Measurements from ENCODE around the gene AKAP6. TPM values are rescaled to one million over a fixed set of nuclear protein-coding genes. Genes with fewer than 3 reads are reported as not detected.
A peak's percentile ranks its signal among the peaks of the same experiment; 100 is the strongest.

The AKAP6 gene
- total RNA-seq, 1 donor from 2014 or later = 6.4 TPM

DNA sequence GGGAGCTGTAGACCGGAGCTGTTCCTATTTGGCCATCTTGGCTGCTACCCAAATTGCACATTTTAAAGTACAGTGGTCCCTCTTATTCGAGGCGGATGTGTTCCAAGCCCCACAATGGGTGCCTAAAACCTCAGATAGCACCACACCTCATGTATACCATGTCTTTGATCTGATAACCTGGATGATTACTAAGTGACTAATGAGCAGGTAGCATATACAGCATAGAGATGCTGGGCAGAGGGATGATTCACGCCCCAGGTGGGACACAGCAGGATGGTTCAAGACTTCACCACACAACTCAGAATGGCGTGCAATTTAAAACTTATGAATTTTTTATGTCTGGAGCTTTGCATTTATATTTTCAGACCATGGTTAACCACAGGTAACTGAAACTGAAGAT, 255.0 kb downstream of the AKAP6 start:
- ATAC-seq = no peak
- intact Hi-C loops (cut with DNase I) = no loop called here

DNA sequence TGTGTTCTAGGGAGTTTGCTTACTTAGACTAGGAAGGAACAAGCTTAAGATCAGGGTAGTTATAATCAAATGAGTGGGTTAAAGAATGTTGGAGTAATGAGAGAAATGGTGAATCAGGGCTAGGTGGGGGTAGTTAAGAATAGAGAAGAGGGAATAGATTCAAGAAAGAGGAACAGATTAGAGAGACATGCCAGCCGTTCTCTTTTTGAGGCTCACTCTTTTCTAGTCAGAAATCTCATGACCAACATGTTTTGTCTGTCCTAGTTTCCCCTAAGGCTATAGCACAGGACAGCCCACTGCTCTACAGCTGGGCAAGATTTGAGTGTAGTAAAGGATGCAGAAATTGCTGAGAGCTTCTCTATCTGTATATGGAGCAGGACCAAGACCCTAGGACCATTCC, 258.4 kb downstream of the AKAP6 start:
- ATAC-seq (no peak), DNase-seq (ENCODE audit: low spot score) (no peak)
- intact Hi-C loops (cut with DNase I) = no loop called here

More for the DNA sequence above, 255.0 kb downstream of the AKAP6 start:
- DNase-seq (ENCODE audit: low spot score) = no peak

DNA sequence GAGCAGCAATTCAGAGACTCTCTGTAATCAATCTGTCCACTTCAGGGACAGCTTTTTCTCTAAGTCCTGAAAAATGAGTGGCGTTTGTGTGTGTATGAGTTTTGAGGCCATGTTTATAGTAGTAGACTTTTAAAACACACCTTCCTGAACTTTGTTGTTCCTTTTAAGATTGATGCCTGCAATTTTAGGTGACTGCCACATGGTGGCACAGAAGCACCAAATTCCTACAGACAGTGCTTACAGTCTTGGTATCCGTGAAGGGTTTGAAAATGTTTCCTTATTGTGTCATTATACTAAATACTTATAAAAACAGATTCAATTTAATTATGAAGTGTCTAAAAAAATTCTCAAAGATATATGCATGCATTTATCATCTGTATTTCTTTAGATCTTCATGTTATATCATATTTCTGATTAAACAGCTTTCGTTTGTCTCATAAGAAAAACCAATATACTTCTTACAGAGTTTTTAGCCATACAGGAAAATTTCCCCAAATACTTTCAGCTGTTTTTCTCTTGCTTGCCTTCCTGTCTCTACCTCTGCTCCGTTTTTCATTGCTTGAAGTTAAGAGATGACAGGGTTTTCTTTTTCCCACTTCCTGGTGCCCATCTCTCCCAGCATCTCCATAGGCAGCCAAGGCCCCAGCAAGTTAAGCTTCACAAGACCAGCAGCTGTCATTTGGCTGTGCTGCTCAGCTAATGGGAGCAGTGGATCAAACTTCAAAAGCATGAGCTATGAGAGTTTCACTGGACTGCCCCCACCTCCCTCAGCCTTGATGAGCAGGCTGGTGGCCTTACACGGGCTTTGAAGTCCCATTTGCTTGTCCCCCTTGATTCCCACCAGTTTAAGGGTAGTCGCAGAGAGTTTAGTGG, 259.6 kb downstream of the AKAP6 start:
- intact Hi-C loops (cut with DNase I) = no loop called here
- ATAC-seq = no peak

DNA sequence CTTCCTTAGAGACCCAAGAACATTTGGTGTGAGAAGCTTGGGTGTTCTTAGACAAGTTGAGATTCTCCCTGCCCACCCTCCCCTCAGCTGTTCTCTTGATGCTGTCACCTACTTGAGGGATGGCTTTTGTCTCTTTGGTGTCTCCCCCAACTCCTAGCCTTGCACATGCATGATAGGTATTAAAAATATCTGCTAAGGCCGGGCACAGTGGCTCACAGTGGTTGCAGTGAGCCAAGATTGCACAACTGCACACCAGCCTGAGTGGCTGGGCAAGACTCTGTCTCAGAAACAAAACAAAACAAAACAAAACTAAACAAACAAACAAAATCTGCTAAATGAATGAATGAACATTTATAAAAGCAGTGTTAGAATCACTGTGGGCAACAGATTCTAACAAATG, 261.1 kb downstream of the AKAP6 start:
- DNase-seq (ENCODE audit: low spot score) = no peak
- intact Hi-C loops (cut with DNase I) = no loop called here
- no peak for ATAC-seq

More for the DNA sequence above, 259.6 kb downstream of the AKAP6 start:
- no peak for DNase-seq (ENCODE audit: low spot score)

DNA sequence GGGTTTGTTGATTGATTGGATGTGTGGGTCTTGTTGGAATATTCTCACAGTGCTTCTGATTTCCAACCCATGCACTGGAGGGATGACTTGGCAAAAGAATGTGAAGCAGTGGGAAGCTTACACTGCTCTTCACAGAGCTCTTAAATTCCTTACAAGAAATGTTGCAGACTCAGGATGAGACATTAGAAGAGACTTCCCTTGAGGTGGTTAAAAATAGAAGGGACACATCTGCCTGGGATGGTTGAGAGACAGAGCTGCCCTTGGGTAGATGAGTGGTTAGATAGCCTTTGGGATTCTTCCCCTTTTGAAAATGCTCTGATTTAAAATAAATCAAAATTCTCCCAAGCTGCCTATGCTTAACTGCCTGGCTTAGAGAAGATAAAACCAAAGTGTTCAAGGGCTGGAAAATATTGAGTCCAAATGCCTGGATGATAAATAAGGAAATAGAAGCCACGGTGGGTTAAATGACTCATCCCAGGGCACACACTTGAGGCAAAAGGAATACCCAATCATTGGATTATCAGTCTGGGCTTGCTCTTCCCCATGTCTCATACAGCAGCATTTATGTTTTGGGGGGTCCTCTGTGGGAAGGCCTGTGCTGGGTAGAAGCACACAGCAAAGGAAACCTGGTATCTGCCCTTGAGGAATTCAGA, 264.3 kb downstream of the AKAP6 start:
- no peak for ATAC-seq
- intact Hi-C loops (cut with DNase I) = no loop called here
- no peak for DNase-seq (ENCODE audit: low spot score)

DNA sequence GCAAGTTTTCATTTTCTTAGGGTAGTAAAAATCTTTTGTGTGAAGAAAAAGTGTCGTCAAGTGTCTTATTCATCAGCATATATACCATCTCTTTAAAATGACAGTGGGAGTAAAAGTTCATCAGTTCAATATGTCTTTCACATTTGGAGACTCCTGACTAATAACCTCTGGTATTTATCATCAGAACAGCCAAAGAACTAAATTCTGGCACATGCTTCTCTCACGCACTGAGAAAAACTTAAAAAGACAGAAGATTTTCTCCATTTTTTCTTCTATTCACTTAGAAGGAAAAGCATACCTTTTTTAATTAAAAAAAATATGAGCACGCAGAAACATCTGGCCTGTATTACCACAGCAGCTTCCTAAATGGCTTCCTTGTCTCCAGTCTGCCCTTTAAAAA, 265.7 kb downstream of the AKAP6 start:
- DNase-seq (ENCODE audit: low spot score) = no peak
- ATAC-seq = peak; percentile 36
- intact Hi-C loops (cut with DNase I) = no loop called here

DNA sequence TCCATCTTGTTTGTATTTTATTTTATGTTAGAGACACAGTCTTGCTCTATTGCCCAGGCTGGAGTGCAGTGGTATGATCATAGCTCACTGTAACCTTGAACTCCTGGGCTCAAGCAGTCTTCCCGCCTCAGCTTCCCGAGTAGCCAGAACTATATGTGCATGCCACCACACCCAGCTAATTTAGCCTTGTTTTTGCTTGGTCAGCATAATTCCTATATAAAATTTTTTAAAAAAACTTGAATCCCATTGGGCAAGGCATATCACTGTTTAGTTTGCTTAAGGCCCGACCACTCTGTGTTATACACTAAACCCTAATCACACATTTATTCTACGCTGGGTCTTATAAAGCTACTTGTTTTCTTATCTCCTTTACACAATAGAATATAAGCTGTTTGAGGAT, 266.4 kb downstream of the AKAP6 start:
- DNase-seq (ENCODE audit: low spot score) (no peak), ATAC-seq (no peak)
- intact Hi-C loops (cut with DNase I) = no loop called here

DNA sequence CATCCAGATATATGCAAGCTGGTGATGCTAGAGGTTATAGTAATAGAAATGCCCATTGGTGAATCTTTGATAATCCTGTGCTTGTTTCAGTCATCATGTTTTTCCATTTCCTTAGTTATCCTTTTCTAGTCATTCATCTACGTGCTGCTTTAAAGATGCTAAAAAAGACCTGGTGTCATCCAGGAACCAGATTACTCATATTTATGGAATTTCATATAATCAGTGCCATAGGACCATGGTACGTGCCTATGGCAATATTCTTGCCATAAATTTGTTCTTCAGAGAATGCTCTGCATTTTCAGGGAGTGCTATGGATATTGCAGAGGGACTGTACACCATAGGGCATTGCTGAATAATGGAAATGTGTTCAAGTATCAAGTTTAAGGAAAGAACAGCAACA, 267.3 kb downstream of the AKAP6 start:
- intact Hi-C loops (cut with DNase I) = no loop called here
- ATAC-seq (no peak), DNase-seq (ENCODE audit: low spot score) (no peak)

DNA sequence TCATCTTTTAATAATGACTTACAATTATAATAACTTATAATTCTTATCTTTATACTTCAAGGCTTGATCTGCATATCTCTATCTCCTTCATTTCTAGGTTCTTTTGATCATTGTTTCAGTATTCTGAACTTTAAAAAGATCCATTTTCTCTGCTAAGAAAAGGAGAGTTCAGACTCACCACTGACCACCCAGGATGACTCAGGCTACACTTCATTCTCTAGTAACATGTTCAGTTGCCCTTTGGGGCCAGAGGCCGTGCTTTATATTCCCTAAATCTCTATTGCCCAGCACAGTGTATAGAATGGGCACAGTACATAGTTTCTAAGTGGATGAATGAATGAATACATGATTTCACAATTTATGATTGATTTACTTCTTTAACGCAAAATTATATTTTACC, 268.7 kb downstream of the AKAP6 start:
- intact Hi-C loops (cut with DNase I) = no loop called here
- no peak for ATAC-seq
- DNase-seq (ENCODE audit: low spot score) = no peak

DNA sequence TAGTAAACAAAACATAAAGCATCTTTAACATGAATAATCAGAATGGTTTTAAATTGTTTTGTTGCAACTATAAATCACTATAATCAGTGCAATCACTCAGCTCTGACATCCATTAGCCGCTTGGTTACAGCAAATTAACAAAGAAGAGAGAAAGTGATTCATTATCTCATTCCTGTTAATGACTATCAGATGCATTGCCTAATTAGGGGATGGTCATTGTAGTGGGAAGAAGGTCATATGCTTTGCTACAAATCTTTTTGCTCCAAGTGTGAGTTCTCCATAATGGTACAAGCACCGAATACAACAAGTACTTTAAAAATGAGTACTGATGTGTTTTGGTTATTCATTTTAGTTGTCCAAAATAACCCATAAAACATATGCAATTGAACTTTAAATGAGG, 272.0 kb downstream of the AKAP6 start:
- ATAC-seq = no peak
- intact Hi-C loops (cut with DNase I) = no loop called here
- no peak for DNase-seq (ENCODE audit: low spot score)

DNA sequence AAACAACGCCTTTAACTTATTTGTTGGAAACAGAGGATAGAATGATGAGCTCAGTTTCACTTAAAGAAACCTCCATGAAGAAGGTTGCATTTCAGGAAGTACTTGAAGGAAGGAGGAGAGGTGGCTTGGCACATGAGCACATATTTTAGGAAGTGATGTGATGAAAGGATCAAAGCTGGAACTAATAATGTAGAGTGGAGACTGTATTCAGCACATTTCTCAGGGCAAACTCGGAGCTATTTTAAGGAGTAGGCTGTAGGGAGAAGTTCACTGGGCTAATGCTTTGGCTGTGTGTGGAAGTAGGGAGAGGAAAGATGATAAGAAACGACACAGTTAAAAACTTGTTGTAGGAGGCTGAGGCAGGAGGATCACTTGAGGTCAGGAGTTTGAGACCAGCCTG, 272.8 kb downstream of the AKAP6 start:
- intact Hi-C loops (cut with DNase I) = no loop called here
- DNase-seq (ENCODE audit: low spot score) (no peak), ATAC-seq (no peak)

DNA sequence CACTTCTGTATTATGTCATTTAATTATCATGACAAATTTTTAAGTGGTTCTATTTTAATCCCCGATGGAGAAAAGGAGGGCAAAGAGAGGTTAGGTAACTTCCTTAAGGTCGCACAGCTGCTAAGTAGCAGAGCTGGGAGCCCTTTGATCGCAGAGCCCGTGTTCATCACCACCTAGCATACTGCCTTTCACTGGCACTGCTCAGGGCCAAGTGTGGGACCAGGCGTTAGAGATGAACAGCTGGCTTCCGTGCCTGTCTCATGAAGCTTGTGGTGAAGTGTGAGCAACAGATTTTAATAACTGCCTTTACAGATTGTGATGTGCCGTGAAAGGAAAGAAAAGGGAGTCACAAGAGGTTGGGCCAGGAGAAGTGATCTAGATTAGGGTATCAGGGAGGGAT, 273.6 kb downstream of the AKAP6 start:
- no peak for DNase-seq (ENCODE audit: low spot score)
- intact Hi-C loops (cut with DNase I) = no loop called here

DNA sequence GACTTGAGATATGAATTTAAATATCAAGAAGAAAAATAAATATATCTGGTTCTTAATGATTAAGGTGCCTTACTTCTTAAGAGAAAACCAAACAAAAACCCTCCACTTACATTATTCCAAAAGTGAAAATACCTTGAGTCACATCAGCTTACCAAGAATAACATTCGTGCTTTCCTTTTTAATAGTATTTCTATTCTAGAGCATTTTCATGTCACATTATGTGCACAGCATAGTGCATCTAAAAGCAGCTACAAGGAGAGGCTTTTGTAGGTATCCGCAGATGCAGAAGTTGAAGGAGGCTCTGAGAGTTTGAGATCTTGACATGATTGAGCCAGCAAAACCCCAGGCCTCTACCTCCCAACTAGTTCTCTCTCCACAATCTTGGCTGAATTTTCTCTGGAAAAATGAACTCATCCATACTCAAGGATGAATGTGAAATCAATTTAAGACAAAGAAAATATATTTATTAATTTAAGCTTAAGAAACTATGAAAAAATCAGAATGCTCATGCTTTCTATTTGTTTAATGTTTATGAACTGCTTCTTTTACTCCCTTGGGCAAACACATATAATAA, 275.0 kb downstream of the AKAP6 start:
- no peak for DNase-seq (ENCODE audit: low spot score)
- ATAC-seq = no peak

More for the DNA sequence above, 273.6 kb downstream of the AKAP6 start:
- no peak for ATAC-seq

DNA sequence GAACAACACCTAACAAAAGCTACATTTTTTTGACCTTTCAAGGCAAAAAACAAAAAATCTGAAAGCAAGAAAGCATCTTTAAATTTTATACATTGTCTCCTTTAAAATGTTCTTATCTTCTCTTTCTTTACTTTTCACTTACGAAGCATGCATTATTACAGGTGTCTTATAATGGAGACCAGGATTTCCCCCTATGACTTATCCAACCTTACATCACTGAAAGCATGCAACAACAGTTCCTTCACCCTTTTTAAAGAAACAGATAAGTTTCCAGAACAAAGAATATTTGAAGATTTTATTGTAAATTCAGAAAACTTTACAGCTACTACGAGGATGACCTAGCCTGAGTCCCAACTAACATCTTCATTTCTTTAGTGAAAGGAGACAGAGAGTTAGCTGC, 277.2 kb downstream of the AKAP6 start:
- ATAC-seq (no peak), DNase-seq (ENCODE audit: low spot score) (no peak)
- intact Hi-C loops (cut with DNase I) = no loop called here

More for the DNA sequence above, 275.0 kb downstream of the AKAP6 start:
- intact Hi-C loops (cut with DNase I) = no loop called here

DNA sequence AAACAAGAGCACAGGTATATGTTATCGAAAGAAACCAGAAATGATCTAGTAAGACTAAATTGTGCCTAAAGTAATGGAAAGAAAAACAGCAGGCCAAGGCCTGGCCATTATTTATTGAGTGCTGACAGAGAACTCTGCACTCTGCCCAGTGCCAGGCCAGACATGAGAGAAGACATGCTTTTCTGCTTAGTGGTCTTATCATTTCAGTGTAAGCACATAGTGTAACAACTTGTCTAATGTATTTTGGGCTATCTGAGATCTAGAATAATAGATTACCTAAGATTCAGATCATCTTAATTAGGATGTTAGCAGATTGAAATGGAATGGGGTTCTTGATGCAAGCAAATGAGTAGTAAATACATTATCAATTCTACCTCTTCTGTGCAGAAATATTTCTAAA, 278.3 kb downstream of the AKAP6 start:
- intact Hi-C loops (cut with DNase I) = no loop called here
- DNase-seq (ENCODE audit: low spot score) (no peak), ATAC-seq (no peak)

DNA sequence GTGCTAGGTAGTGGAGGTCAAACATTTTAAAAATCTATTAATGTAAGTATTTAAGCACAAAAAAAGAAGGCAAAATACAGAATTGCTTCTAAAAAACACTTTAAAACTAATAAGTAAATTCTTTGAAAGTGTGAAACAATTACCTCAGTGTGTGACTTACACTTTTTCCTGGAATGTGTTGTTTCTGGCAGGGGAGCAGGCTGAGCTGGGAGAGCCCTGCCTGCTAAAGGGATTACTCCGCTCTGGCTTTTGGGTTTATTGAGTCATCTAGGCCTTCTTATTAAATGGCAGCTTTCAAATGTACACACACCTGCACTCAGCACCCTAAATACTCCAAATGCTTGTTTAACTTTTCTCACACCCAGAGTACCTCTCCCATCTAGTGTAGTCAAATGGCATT, 279.8 kb downstream of the AKAP6 start:
- intact Hi-C loops (cut with DNase I) = no loop called here
- ATAC-seq (peak; percentile 30), DNase-seq (ENCODE audit: low spot score) (no peak)

DNA sequence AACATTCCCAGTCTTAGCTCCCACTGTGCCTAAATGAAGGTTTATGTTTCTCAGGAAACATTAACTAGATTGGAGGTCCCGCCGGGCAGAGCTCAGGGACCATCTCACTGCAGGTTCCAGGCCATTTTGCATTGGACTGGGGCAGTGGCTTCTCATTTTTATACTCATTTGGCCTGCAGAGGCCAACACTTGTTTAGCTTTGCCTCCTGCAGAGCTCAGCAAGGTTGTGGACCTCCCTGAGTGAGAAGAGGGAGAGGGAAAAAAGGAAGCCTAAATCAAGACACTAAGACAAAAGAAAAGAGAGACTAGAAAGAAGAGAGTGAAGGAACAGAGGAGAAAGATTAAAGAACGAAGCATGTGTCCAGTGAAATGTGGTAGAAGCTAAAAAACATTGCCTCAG, 280.3 kb downstream of the AKAP6 start:
- DNase-seq (ENCODE audit: low spot score) = no peak
- intact Hi-C loops (cut with DNase I) = no loop called here
- ATAC-seq = no peak

DNA sequence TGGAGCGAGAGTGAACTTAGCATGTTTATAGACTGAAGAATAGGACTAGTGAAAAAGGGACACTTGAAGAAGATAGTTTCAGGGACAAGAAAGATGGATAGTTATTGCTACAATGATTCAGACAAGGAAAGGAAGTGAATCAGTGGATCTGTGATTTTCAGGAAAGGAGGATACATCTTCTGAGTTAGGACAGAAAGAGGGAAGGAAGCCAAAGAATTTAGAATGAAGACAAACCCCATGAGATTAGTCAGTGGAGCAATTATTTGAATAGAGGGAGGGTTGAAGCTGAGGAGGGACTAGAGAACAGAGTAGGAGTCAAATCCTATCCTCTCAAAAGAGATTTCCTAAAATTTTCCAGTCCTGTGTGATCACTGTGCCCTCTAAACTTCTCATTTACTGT, 282.7 kb downstream of the AKAP6 start:
- ATAC-seq = peak; percentile 66
- intact Hi-C loops (cut with DNase I) = no loop called here
- DNase-seq (ENCODE audit: low spot score) = no peak

DNA sequence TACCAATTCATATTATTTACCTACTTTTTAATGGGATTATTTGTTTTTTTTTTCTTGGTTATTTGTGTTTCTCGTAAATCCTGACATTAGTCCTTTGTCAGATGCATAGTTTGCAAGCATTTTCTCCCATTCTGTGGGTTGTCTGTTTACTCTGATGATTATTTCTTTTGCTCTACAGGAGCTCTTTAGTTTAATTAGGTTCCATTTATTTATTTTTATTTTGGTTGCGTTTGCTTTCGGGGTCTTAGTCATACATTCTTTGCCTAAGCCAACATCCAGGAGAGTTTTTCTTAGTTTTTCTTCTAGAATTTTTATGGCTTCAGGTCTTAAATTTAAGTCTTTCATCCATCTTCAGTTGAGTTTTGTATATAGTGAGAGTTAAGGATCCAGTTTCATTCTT, 289.9 kb downstream of the AKAP6 start:
- no peak for ATAC-seq
- intact Hi-C loops (cut with DNase I) = loop anchor here (2.0 kb wide), 1 partner anchor 38 kb away; no protein-coding TSS in a partner anchor
- DNase-seq (ENCODE audit: low spot score) = no peak

DNA sequence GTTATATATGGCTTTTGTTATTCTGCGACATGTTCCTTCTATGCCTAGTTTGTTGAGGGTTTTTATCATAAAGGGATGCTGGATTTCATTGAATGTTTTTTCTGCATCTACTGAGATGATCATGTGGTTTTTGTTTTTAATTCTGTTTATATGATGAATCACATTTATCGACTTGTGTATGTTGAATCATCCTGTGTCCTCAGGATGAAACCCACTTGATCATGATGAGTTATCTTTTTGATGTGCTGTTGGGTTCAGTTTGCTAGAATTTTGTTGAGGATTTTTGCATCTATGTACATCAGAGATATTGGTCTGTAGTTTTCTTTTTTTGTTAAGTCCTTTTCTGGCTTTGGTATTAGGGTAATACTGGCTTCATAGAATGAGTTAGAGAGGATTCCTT, 291.2 kb downstream of the AKAP6 start:
- ATAC-seq = no peak
- no peak for DNase-seq (ENCODE audit: low spot score)
- intact Hi-C loops (cut with DNase I) = no loop called here
